Smooth muscle cell of trachea (primary cell): Measurements from ENCODE around the gene SULT1E1. TPM values are rescaled to one million over a fixed set of nuclear protein-coding genes. Genes with fewer than 3 reads are reported as not detected.

Source experiments
- total RNA-seq: library from RNA; depleted of rRNA; stranded (reverse); fragments of >200 nt; gene quantifications from 2 replicates; pipeline ENCODE4 v1.2.1, GENCODE V29; 2014

SULT1E1 gene, protein sequence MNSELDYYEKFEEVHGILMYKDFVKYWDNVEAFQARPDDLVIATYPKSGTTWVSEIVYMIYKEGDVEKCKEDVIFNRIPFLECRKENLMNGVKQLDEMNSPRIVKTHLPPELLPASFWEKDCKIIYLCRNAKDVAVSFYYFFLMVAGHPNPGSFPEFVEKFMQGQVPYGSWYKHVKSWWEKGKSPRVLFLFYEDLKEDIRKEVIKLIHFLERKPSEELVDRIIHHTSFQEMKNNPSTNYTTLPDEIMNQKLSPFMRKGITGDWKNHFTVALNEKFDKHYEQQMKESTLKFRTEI
- 0.44 TPM in 1 of 2 replicates, not detected in the other for total RNA-seq

DNA sequence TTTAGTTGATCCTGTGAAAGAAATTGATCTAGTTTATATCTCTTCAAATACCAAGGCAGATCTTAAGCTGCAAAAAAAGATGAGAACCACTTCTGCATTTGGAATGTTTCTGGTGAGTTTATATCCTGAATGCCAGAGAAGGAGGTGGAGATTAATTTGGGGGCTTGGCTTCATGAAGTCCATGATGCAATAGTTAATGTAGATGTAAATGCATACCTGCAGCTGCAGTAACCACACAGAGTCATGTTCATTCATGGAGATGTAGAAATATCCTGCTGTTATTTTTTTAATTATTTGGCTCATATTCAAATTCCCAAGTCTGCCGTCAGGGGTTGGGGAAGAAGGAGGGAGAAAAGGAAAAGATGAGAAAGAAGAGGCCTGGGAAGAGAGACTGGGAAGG, at the start of gene SULT1E1:
Gene SULT1E1 (minus strand): TSS at position 94 of the 400 bp plus-strand sequence. CDS start 2,501 bp downstream, outside the sequence.

Other genes with a start within 250 kb of the SULT1E1 start
- gene UGT2A2, start 220.5 kb downstream of the SULT1E1 start, total RNA-seq: not detected in 2 replicates
- gene UGT2A1, start 206.9 kb downstream of the SULT1E1 start, total RNA-seq: not detected in 2 replicates
- gene SULT1B1, start 99.5 kb downstream of the SULT1E1 start, total RNA-seq: under 0.01 and 0.15 TPM in 2 replicates
- gene CSN1S1, start 70.9 kb upstream of the SULT1E1 start, total RNA-seq: not detected in 2 replicates
- gene CSN2, start 105.6 kb upstream of the SULT1E1 start, total RNA-seq: not detected in 2 replicates
- gene STATH, start 135.8 kb upstream of the SULT1E1 start, total RNA-seq: not detected in 2 replicates
- gene HTN3, start 168.3 kb upstream of the SULT1E1 start, total RNA-seq: not detected in 2 replicates
- gene HTN1, start 190.3 kb upstream of the SULT1E1 start, total RNA-seq: not detected in 2 replicates